C4-2B (cell line): ENCODE results near the gene PPP2R5C.

Experiments
- CTCF ChIP-seq: fragments of 450-650 bp; conservative IDR thresholded peaks from 2 replicates; pipeline ENCODE4 v1.5.1; 2017; ENCODE audit warnings: mild to moderate bottlenecking
- ZFX ChIP-seq: fragments of 450-650 bp; IDR thresholded peaks from 2 replicates; pipeline ENCODE4 v1.6.1; 2017

DNA sequence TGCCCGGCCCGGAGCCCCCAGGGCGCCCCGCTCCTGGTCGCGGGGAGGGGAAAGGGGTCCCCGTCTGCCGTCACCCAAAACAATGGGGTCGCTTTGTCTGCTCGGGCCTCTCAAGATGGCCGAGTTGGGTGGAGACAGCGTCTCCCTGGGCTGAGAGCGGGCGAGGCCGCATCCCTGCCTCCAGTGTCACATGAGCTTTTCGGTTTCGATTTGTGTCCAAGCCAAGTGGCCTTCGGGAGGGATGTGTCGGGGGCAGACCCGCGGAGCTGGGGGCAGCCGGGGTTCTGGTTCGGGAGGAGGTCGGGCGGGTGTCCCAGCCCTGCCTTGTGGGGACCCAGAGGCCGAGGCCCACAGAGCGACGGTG, 203.7 kb downstream of the PPP2R5C start:
- TF ChIP-seq CTCF (no peak), ZFX (peak; percentile 63; the same call in 1 of the 2 replicates)
